Activated CD4-positive, alpha-beta T cell treated with anti-CD3 and anti-CD28 coated beads for 1 hour (primary cell): Measurements from ENCODE around the gene SENP6.
A peak's percentile ranks its signal among the peaks of the same experiment; 100 is the strongest.
"Not testable (repeated sequence)": the region's sequence is repeated elsewhere in the genome, so short reads cannot be mapped to it uniquely, and the experiment has no call there.

Experiments
- DNase-seq: peaks from one replicate; pipeline ENCODE4 v3.0.0-alpha.2; 2020

Gene SENP6

DNA sequence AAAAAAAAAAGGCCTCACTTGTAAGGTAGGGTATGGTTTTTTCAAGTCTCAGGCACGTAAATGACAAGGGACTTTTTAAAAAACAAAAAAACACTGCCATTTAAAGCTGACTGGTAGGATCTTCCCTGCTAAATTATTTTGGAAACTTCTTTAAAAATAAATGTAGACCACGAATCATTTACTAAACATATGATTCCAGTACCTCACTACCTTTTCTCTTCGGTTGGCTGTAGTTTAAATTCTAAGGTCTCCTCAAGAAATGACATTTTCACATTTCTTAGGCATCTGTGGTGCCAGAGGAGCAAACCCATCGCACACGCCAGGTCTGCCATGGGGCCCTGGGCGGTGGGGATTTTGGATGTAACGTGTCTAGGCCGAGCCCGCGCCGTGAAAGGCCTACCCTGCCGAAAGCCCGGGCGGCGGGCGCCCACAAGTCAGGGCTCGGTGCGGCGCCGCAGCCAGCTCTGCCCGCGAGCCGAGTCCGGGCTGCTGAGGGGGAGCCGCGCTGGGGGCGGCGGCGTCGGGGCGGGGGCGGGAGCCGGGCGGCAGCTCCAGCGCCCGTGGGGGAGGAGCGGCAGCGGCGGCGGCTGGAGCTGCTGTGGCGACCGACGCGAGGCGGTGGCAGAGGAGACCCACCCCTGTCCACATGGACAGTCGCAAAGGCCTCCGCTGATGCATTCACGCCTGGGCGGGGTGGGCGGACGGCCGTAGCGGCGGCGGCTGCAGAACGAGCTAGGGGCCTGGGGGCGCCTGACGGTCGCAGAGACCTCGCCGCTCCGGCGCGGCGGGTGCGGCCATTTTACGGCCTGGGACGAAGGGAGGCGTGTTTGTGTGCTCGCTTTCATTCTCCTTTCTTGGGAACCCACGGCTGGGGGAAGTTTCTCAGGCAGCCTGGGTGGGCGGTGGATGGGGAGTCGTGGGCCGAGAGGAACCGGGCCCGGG is at the start of gene SENP6:
TSS of gene SENP6 (plus strand) at position 577 of the 942 bp plus-strand sequence. CDS start 645 bp downstream, outside the sequence.
- peak; percentile 69 for DNase-seq

DNA sequence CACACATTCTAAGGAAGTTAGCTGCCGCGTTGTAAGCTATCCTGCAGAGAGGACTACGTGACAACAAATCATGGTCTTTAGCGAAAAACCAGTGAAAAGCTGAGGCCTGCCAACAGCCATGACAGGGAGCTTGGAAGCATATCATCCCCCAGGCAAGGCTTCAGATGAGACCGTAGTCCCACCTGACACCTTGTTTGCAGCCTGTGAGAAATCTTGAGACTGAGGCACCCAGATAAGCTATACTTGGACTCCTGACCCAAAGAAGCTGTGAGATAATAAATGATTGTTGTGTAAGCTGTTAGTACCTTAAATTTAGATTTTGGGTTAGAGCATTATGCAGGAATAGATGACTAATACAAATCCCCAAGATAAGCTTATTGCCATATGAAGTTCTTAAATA is 45.4 kb upstream of the SENP6 start:
- no peak for DNase-seq

DNA sequence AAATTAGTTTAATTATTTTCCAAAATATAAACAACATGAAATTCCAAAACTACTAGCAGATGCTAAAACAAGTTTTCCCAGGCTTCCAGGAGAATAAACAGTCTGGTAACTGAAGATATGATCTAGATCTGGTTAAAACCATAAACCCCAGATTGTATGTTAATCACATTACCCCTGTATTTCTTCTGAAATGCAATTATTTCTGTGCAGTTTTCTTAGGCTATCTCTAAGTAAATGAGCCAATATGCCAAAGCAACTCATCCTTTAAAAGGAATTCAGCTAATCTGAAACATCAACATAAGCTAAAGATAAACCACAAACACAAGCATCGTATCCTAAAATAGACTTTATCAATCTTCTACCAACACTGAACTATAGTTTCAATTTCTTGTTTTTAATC is 44.6 kb upstream of the SENP6 start:
- DNase-seq, result no peak

DNA sequence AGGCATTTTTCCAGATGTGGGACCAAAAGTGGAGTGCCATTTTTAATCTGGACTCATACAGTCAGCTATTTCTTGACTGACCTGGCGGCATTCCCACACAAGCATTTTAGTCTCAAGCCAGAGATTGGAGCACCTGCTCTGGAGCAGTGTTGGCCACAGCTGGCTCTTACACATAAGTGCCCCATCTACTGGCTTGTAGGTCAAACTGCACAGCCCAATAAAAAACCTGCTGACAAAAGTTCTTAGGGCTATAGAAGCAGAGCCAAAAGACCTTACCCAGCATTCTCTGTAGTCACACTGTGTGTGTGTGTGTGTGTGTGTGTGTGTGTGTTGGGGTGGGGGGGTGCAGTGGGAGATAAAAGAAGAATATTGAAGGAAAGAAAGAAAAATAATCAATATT is 38.6 kb upstream of the SENP6 start:
- no peak for DNase-seq

- DNase-seq, result no peak
These were observed 35.4 kb upstream of the SENP6 start for GRCh38 chr6:75566137-75566767.

GRCh38 chr6:75568100-75568499 is 33.6 kb upstream of the SENP6 start:
- no peak for DNase-seq

- DNase-seq, result no peak
These were observed 32.7 kb upstream of the SENP6 start for GRCh38 chr6:75568965-75569364.

DNA sequence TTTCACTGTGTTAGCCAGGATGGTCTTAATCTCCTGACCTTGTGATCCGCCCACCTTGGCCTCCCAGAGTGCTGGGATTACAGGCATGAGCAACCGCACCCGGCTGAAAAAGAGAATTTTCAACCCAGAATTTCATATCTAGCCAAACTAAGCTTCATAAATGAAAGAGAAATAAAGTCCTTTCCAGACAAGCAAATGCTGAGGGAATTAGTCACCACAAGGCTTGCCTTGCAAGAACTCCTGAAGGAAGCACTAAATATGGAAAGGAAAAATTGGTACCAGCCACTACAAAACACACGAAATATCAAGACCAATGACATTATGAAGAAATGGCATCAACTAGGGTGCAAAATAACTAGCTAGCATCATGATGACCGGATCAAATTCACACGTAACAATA is 31.0 kb upstream of the SENP6 start:
- DNase-seq, result not testable (repeated sequence)

- no peak for DNase-seq
These were observed 29.6 kb upstream of the SENP6 start for GRCh38 chr6:75572072-75572471.

DNA sequence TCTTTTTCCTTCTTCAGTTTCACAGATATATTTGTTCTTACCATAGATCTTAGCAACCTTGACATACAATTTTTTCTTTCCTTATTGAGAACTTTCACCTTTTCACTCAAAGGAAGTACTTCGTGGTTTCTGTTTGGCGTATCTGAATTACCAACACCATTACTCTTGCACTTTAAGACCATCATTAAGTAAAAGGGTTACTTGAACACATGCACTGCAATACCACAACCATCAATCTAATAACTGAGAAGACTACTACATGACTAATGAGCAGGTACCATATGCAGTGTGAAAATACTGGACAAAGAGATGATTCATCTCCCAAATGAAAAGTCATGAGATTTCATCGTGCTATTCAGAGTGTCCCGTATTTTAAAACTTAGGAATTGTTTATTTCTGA is 21.7 kb upstream of the SENP6 start:
- no peak for DNase-seq

GRCh38 chr6:75581231-75581630 is 20.4 kb upstream of the SENP6 start:
- no peak for DNase-seq

GRCh38 chr6:75584552-75584951 is 17.1 kb upstream of the SENP6 start:
- not testable (repeated sequence) for DNase-seq

GRCh38 chr6:75588948-75589347 is 12.7 kb upstream of the SENP6 start:
- no peak for DNase-seq

GRCh38 chr6:75590370-75590769 is 11.3 kb upstream of the SENP6 start:
- DNase-seq, result no peak

DNA sequence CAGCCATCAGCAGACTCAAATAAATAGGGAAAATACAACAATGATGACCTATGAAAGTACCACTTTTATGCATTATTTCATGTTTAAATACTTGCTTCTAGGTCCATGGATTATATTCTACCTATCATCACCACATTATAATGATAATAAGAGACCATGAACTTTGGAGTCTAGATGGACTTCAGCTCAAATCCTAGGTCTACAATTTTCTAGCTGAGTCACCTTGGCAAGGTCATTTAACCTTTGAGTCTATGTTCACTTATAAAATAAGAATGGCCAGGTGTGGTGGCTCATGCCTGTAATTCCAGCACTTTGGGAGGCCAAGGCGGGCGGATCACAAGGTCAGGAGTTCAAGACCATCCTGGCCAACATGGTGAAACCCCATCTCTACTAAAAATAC is 5.3 kb upstream of the SENP6 start:
- DNase-seq, result not testable (repeated sequence)

DNA sequence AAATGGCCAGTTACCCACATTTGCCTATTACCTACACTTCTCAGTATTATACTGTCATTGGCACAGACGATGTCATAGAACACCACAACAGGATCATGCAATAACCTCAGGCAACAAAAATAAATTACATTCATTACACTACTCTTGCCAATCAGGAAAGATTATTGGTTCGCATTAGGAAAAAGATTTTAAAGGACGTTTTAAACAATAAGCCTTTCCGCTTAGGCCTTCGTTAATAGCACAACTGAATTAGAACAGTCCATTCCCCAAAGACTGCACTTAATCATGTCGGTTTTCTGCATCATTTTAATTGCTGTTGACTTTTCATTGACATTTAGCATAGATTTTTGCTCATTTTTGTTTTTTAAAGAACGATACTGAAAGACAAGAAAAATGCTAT is 912 bp upstream of the SENP6 start:
- DNase-seq, result no peak

- peak; percentile 44 for DNase-seq
These were observed 796 bp downstream of the SENP6 start for GRCh38 chr6:75602246-75603105.

DNA sequence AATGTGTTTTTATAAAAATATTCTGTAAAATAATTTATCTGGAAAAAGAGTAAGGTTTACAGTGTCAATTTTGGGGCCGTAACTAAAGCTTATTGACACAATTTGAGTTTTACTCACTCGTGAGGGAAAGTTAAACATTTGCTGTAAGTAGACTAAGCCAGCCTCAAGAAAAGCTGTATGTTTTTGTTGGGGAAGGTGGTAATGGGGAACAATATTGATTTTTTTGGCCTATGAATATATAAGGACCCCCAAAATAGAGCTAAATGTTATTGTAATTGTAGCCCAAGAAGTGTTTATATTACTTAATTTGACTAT is 1.4 kb downstream of the SENP6 start:
- DNase-seq, result no peak

DNA sequence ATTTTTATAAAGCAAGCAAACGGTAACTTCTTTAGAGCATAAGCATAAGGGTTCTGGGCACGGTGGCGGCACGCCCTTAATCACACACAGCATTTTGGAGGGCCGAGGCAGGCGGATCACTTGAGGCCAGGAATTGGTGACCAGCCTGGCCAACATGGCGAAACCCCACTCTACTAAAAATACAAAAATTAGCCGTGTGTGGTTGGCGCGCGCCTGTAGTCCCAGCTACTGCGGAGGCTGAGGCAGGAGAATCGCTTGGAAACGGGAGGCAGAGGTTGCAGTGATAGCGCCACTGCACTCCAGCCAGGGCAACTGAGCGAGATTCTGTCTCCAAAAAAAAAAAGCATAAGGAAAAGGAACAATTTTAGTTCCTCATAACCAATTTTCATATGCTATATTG is 2.6 kb downstream of the SENP6 start:
- DNase-seq, result no peak

DNA sequence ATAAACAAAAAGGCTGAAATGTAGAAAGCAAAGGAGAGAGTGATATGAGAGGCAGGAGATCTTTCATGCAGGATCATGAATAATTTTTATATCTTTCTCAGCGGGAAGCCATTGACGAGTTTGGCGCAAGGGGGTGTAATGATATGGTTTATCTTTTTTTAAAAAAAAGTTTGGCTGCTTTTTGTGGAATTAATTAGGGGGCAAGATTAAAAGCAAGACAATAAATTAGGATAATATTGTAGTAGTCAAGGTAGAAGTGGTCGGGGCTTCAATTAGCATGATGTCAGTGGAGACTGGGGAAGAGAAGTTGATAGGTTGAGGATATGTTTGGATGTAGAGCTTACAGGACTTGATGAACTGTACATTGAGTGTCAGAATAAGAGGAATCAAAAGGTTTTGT is 4.0 kb downstream of the SENP6 start:
- no peak for DNase-seq

DNA sequence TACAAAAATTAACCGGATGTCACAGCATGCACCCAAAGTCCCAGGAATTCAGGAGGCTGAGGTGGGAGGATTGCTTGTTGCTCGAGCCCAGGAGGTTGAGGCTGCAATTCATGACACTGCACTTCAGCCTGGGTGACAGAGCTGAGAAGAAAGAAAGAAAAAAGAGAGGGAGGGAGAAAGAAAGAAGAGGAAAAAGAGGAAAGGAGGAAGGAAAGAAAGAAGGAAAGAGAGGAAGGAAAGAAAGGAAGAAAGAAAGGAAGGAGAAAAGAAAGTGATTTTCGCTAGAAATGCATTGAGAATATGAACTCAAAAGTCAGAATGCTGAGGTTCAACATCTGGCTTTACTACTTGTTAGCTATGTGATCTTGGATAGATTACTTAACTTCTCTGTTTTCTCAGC is 6.6 kb downstream of the SENP6 start:
- no peak for DNase-seq

- no peak for DNase-seq
These were observed 7.4 kb downstream of the SENP6 start for GRCh38 chr6:75608956-75609533.
